GM21515 (cell line): ENCODE data around the gene ARID1B.

Experiments
- ATAC-seq: cut with Tn5 transposase; IDR thresholded peaks from one replicate; pipeline ENCODE4 v1.9.1; 2021; ENCODE audit not compliant: unreplicated experiment

Gene ARID1B

GRCh38 chr6:157251586-157252247 lies 474.5 kb downstream of the ARID1B start:
- no peak for ATAC-seq

- no peak for ATAC-seq
Measured at GRCh38 chr6:157253017-157253416, 475.8 kb downstream of the ARID1B start.

DNA sequence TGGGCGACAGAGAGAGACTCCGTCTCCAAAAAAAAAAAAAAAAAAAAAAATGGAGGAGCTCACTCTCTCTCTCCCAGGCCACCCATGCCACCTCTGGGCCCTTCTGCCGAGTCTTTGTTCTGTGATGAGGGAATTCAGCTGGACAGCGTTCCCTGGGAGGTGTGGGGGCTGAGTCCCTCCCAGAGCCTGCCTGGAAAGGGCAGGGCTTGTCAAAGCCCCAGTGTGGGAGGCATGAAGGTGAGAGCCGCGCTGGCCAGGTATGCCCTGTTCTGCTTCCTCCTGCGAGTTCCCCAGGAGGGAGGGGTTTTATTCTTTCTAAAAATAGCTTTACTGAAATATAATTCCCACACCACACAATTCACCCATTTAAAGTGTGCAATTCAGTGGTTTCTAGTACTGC lies 476.5 kb downstream of the ARID1B start:
- no peak for ATAC-seq

DNA sequence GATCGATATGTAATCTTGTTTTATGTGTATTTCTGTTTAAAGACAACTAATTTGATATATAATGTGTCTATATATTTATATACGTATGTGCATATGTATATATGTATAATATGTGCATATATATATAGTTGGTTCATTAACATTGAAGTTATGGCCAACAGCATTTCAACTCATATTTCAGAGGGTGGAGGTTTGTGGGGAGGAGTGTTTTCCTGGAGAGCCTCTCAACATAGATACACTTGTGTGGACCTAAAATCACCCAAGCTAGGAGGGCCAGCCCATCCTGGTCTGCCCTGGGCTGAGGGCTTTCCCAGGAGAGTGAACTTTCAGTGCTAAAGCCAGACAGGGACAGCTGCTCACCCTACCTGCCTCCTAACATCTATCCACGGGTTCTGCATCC lies 477.4 kb downstream of the ARID1B start:
- ATAC-seq = no peak

DNA sequence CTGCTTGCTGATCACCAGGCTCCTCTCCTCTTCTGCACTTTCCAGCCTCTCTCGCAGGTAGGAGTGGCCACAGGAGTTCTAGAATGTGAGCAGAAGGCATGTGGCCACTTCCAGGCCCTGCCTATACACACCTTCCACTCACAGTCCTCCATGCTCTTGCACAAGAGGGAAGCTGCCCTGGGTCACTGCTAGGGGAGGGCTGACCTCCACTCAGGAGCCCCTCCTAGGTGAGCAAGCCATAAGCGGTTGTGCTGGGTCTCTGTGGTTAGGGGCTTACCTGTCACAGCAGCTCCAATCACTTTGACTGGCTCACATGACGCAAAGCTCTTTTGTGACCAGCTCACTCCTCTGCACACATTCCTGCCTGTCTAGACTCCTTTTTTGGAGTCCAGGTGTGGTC lies 477.9 kb downstream of the ARID1B start:
- ATAC-seq = no peak

DNA sequence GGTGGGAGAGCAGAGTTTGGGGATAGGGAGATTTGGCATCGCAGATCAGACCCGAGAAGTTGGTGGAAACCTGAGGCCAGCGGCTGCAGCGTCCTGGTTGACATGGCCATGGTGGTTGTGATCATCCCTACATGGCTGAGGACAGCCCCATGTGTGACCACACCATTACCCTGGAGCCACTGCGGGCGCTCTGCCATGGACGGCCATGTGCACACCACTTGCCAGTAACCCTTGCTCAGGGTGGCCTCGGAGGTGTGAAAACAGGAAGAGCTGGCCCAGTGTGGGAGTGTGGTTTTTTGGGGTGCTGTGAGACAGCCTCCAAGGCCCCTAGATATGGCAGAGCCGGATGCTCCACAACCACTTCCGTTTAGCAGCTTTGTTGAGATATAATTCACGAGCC lies 481.7 kb downstream of the ARID1B start:
- no peak for ATAC-seq

DNA sequence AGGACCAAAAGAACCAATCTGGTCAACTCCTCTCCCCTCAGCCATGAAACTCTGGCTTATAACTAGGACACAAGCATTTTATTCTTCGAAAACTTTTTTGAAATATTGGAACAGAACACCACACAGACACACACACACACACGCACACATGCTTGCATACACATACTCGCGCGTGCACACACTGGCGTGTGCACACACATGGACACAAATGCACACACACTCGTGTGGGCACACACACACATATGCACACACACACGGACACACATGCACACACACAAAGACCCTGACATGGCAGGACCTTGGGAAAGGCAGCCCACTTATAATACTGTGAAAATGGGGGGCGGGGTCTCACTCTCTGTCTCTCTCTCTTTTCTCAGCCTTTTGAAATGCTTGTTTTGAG lies 482.3 kb downstream of the ARID1B start:
- no peak for ATAC-seq
